ENCODE measurements around the gene BMP4.

The BMP4 gene

GRCh38 chr14:53946404-53947093 lies 10.1 kb downstream of the BMP4 start:
- H3K27me3 ChIP-seq (ENCODE audit: insufficient read depth, low read length), result peaks cover 25% of the 10 kb centered on the region
- no peak overlapping the region for H3K4me3 ChIP-seq (ENCODE audit: low read depth, low read length)
- H3K27ac ChIP-seq (ENCODE audit: low read depth, low read length), result no peak overlapping the region
- H3K4me1 ChIP-seq (ENCODE audit: control insufficient read depth, insufficient read depth, low read length, unreplicated experiment), result peaks cover 8% of the 10 kb centered on the region
- H3K79me2 ChIP-seq (ENCODE audit: control insufficient read depth, insufficient read depth, low read length, unreplicated experiment), result no peaks in the 10 kb centered on the region
- no peaks in the 10 kb centered on the region for H3K36me3 ChIP-seq (ENCODE audit: insufficient read depth, low read length)
- H2AFZ ChIP-seq (ENCODE audit: low read length, unreplicated experiment), result no peak overlapping the region

- peaks cover 8% of the 10 kb centered on the region for H3K4me1 ChIP-seq (ENCODE audit: control insufficient read depth, insufficient read depth, low read length, unreplicated experiment)
Measured at GRCh38 chr14:53946071-53946403, 10.6 kb downstream of the BMP4 start.

DNA sequence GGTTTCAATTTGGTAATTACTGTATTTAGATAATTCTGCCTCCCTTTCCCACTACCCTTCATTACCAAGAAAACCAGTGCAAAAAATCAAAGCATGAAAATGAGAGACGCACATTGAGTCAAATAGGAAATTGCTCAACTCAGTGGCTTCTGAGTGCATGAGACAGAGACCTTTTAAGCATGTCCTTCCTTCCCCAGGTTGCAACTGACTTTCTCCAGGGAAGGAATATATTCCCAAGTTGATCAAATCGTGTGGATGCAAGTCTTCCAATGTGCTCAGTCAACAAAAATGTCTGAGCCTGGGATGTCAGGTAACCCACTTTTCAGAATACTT lies 12.9 kb downstream of the BMP4 start:
- H3K4me3 ChIP-seq (ENCODE audit: low read depth, low read length), result no peak overlapping the region
- H3K36me3 ChIP-seq (ENCODE audit: insufficient read depth, low read length), result no peaks in the 10 kb centered on the region
- no peaks in the 10 kb centered on the region for H3K79me2 ChIP-seq (ENCODE audit: control insufficient read depth, insufficient read depth, low read length, unreplicated experiment)
- H3K4me1 ChIP-seq (ENCODE audit: control insufficient read depth, insufficient read depth, low read length, unreplicated experiment), result peaks cover 8% of the 10 kb centered on the region
- H2AFZ ChIP-seq (ENCODE audit: low read length, unreplicated experiment), result no peak overlapping the region
- H3K27ac ChIP-seq (ENCODE audit: low read depth, low read length), result no peak overlapping the region
- H3K27me3 ChIP-seq (ENCODE audit: insufficient read depth, low read length), result peaks cover 19% of the 10 kb centered on the region

More at GRCh38 chr14:53946071-53946403, 10.6 kb downstream of the BMP4 start:
- Histone ChIP-seq H3K27ac (ENCODE audit: low read depth, low read length) (no peak overlapping the region), H3K4me3 (ENCODE audit: low read depth, low read length) (no peak overlapping the region), H3K79me2 (ENCODE audit: control insufficient read depth, insufficient read depth, low read length, unreplicated experiment) (no peaks in the 10 kb centered on the region), H2AFZ (ENCODE audit: low read length, unreplicated experiment) (no peak overlapping the region), H3K27me3 (ENCODE audit: insufficient read depth, low read length) (peaks cover 20% of the 10 kb centered on the region), H3K36me3 (ENCODE audit: insufficient read depth, low read length) (no peaks in the 10 kb centered on the region)

DNA sequence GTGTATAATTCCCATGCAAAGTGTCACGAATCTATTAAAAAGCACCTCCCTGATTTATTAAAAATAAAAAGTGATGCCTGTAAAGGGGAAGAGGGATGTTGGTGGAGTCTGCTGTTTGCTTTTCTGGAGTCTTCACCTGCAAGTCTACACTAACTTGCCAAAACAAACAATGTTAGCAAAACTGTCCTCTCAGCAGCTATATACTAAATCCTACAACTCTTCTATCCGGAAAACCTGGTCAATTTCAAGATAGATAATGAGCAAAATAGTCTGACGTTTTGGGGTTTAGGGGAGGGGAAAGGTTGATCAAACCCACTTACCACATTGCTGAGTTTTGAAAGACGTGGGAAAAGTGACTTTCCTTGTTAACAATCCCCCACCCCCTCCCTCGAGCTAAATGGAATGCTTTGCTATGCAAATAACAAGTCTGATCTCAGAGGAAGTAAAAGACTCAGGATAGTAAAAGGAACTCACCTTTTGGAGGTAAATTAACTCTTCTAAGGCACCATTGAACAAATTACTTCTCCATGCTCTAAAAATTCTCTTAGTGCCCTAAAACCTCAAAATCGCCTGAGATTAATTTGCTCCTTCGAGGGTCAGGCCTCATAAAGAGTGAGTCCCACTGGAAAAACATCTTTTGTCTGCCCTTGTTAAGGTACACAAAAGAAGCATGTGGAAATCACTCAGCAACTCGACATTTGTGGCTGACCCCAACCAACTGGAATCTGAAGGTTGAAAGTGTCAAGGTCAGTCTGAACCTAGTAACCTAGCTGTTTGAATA lies 13.5 kb downstream of the BMP4 start:
- H3K36me3 ChIP-seq (ENCODE audit: insufficient read depth, low read length), result no peaks in the 10 kb centered on the region
- no peak overlapping the region for H2AFZ ChIP-seq (ENCODE audit: low read length, unreplicated experiment)
- H3K79me2 ChIP-seq (ENCODE audit: control insufficient read depth, insufficient read depth, low read length, unreplicated experiment), result no peaks in the 10 kb centered on the region
- no peak overlapping the region for H3K27ac ChIP-seq (ENCODE audit: low read depth, low read length)
- H3K4me1 ChIP-seq (ENCODE audit: control insufficient read depth, insufficient read depth, low read length, unreplicated experiment), result peaks cover 13% of the 10 kb centered on the region
- H3K4me3 ChIP-seq (ENCODE audit: low read depth, low read length), result no peak overlapping the region
- H3K27me3 ChIP-seq (ENCODE audit: insufficient read depth, low read length), result peaks cover 16% of the 10 kb centered on the region

DNA sequence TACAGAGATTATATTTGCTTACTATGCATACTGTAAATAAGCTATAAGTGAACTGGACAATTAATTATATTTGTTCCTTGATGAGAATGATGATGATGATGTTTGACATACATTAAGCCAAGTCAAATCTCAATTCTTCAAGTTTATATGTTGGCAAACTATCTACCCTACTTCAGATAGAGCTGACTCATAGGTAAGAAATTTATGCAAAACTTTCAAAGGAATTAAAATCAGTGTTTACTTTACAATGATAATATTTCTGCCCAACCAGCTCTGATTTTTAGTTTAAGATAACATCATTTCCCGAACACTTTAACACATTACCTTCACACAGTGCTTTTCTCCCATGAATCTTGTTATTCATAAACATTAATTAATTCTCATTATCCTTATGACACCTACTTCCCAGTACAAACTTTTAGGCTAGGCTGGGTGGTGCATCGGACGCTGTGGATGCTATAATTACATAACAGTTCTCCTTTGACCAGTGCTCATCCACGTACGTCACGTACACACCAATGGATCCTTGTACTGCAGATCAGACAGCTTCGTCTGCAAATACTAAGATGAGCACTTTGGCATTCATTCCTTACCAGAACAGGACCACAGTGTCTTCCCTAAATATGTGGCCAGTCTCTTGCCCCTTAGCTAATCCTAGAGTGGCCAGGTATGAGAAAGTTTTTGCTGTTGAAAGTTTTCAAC lies 18.3 kb downstream of the BMP4 start:
- Histone ChIP-seq H2AFZ (ENCODE audit: low read length, unreplicated experiment) (no peak overlapping the region), H3K4me1 (ENCODE audit: control insufficient read depth, insufficient read depth, low read length, unreplicated experiment) (peaks cover 10% of the 10 kb centered on the region), H3K27me3 (ENCODE audit: insufficient read depth, low read length) (no peaks in the 10 kb centered on the region), H3K36me3 (ENCODE audit: insufficient read depth, low read length) (no peaks in the 10 kb centered on the region), H3K4me3 (ENCODE audit: low read depth, low read length) (no peak overlapping the region), H3K27ac (ENCODE audit: low read depth, low read length) (no peak overlapping the region), H3K79me2 (ENCODE audit: control insufficient read depth, insufficient read depth, low read length, unreplicated experiment) (no peaks in the 10 kb centered on the region)

DNA sequence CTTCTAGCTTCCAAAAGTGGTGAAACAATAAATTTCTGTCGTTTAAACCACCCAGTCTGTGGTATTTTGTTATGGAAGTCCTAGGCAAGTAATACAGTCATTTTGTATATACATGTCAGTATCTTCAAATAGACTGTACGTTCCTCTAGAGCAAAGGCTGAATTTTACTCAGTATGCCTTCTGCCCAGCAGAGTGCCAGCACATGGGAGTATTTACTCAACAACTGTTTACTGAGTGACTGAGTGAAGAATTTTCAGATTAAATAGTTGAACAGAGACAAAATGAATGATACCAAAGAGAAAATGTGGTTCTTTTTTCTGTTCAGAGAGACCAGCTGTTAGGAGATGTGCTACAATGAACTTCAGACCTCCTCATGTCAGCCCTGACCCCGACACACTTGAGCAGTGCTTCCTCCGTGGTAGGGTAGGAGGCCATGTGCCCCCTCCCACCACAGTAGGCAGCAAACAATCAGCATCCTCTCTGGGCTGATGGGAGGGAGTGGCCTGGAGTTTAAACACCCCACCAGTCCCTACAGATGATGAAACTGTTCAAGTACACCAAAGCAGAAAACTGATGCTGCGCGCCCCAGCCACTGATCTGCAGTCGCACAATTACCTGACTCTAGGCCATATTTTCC lies 21.7 kb downstream of the BMP4 start:
- Histone ChIP-seq H3K36me3 (ENCODE audit: insufficient read depth, low read length) (no peaks in the 10 kb centered on the region), H3K27ac (ENCODE audit: low read depth, low read length) (no peak overlapping the region), H3K4me1 (ENCODE audit: control insufficient read depth, insufficient read depth, low read length, unreplicated experiment) (peaks cover 8% of the 10 kb centered on the region), H3K79me2 (ENCODE audit: control insufficient read depth, insufficient read depth, low read length, unreplicated experiment) (no peaks in the 10 kb centered on the region), H3K27me3 (ENCODE audit: insufficient read depth, low read length) (no peaks in the 10 kb centered on the region), H3K4me3 (ENCODE audit: low read depth, low read length) (no peak overlapping the region), H2AFZ (ENCODE audit: low read length, unreplicated experiment) (no peak overlapping the region)

GRCh38 chr14:53932966-53933365 lies 23.7 kb downstream of the BMP4 start:
- H3K79me2 ChIP-seq (ENCODE audit: control insufficient read depth, insufficient read depth, low read length, unreplicated experiment), result no peaks in the 10 kb centered on the region
- no peak overlapping the region for H3K27ac ChIP-seq (ENCODE audit: low read depth, low read length)
- H2AFZ ChIP-seq (ENCODE audit: low read length, unreplicated experiment), result no peak overlapping the region
- H3K27me3 ChIP-seq (ENCODE audit: insufficient read depth, low read length), result no peaks in the 10 kb centered on the region
- no peaks in the 10 kb centered on the region for H3K36me3 ChIP-seq (ENCODE audit: insufficient read depth, low read length)
- H3K4me3 ChIP-seq (ENCODE audit: low read depth, low read length), result no peak overlapping the region
- peaks cover 1% of the 10 kb centered on the region for H3K4me1 ChIP-seq (ENCODE audit: control insufficient read depth, insufficient read depth, low read length, unreplicated experiment)

DNA sequence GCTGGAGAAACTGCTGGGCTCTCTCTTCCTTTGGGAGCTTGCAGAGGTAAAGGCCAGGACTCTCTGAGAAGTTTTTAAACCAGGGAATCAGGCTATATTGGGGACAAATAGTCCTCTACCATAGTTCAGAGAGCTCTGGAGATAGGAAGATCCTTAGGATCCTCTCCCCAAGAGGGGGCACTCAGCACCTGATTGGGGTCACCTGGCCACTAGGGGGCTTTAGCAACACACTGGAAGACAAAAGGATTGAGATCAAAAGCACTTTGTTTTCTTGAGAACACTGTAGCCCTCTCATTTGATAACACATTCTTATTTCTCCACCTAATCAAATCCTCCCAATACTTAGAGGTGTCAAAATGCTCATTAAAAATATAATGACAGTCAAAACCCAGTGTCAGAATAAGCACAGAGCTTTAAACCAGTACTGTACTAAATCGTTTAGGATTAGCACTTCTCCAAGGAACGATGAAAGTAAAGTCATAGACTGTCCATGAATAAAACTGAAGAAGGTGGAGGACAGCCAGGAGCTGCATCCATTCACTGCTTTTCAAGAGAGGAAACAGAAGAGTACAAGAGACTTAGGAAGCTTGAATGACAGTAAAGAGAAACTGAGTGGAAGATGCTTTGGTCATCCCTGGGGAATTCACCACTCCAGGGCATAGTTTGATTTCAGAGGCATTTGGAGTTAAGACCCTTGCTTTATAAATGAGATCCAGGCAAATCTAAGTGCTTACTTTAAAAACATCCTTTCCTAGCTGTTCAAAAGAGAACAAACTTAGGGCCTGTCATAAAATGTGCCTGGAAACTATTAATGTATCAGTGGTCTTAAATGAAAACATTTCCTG lies 26.5 kb downstream of the BMP4 start:
- no peak overlapping the region for H3K4me3 ChIP-seq (ENCODE audit: low read depth, low read length)
- H3K4me1 ChIP-seq (ENCODE audit: control insufficient read depth, insufficient read depth, low read length, unreplicated experiment), result peaks cover 16% of the 10 kb centered on the region
- no peak overlapping the region for H3K27ac ChIP-seq (ENCODE audit: low read depth, low read length)
- H2AFZ ChIP-seq (ENCODE audit: low read length, unreplicated experiment), result no peak overlapping the region
- H3K36me3 ChIP-seq (ENCODE audit: insufficient read depth, low read length), result no peaks in the 10 kb centered on the region
- no peaks in the 10 kb centered on the region for H3K79me2 ChIP-seq (ENCODE audit: control insufficient read depth, insufficient read depth, low read length, unreplicated experiment)
- H3K27me3 ChIP-seq (ENCODE audit: insufficient read depth, low read length), result no peaks in the 10 kb centered on the region

DNA sequence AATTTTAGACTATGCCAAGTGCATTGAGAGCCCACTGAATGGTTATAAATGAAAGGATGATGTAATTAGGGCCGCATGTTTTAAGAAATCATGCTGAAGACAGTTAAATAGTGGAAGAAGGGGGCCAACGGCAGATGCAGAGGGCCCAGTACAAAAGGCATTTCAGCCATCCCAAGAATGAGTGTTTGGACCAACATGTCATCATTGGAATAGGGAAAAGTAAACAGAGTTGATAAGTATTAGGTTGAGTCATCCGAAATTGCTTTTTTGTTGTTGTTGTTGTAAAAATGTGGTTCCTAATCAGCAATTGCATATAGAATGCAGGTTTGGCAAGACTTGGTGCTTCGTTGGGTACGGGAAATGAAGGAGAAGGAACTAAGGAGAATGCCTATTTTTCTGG lies 29.5 kb downstream of the BMP4 start:
- Histone ChIP-seq H3K36me3 (ENCODE audit: insufficient read depth, low read length) (no peaks in the 10 kb centered on the region), H3K27ac (ENCODE audit: low read depth, low read length) (no peak overlapping the region), H3K4me3 (ENCODE audit: low read depth, low read length) (no peak overlapping the region), H3K79me2 (ENCODE audit: control insufficient read depth, insufficient read depth, low read length, unreplicated experiment) (no peaks in the 10 kb centered on the region), H3K27me3 (ENCODE audit: insufficient read depth, low read length) (no peaks in the 10 kb centered on the region), H2AFZ (ENCODE audit: low read length, unreplicated experiment) (no peak overlapping the region), H3K4me1 (ENCODE audit: control insufficient read depth, insufficient read depth, low read length, unreplicated experiment) (peaks cover 24% of the 10 kb centered on the region)

DNA sequence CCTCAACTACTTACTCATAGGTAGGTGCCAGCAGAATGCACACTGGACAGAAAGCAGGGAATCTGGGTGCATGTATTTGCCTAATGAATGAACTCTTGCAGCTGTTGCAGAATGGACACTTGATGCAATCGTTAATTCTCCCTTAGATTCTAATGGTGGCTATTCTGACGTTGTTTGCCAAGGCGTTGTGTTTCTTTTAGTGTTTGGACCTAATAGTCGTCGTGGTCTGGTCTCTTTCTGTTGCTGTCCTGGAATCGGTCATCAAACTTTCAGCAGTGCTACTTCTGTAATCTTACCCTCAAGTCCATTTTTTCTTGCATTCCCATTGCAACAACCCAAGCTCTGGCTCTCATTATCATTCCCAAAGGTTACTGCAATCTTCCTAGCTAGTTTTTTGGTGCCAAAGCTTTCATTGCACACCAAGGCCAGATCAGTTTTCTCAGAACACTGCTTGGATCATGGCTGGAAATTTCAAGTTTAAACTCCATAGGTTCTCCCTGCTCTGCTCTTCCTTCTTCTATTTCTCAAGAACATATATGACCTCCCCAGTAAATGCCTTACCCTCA lies 31.3 kb downstream of the BMP4 start:
- H2AFZ ChIP-seq (ENCODE audit: low read length, unreplicated experiment), result peak overlapping the region; percentile 15
- peak overlapping the region; percentile 46 for H3K4me3 ChIP-seq (ENCODE audit: low read depth, low read length)
- no peaks in the 10 kb centered on the region for H3K27me3 ChIP-seq (ENCODE audit: insufficient read depth, low read length)
- no peaks in the 10 kb centered on the region for H3K79me2 ChIP-seq (ENCODE audit: control insufficient read depth, insufficient read depth, low read length, unreplicated experiment)
- no peak overlapping the region for H3K27ac ChIP-seq (ENCODE audit: low read depth, low read length)
- peaks cover 24% of the 10 kb centered on the region for H3K4me1 ChIP-seq (ENCODE audit: control insufficient read depth, insufficient read depth, low read length, unreplicated experiment)
- no peaks in the 10 kb centered on the region for H3K36me3 ChIP-seq (ENCODE audit: insufficient read depth, low read length)

All from ACC112 (cell line).